Kasumi-1 (cell line): ENCODE results near the gene SOX15.

ENCODE experiments used
- DNase-seq, 2 experiments: peaks; one replicate each; lab custom pipeline; 2025; lab: John Stamatoyannopoulos, UW

The SOX15 gene

GRCh38 chr17:7577327-7578199, 12.3 kb downstream of the SOX15 start:
- DNase-seq: no peak

DNA sequence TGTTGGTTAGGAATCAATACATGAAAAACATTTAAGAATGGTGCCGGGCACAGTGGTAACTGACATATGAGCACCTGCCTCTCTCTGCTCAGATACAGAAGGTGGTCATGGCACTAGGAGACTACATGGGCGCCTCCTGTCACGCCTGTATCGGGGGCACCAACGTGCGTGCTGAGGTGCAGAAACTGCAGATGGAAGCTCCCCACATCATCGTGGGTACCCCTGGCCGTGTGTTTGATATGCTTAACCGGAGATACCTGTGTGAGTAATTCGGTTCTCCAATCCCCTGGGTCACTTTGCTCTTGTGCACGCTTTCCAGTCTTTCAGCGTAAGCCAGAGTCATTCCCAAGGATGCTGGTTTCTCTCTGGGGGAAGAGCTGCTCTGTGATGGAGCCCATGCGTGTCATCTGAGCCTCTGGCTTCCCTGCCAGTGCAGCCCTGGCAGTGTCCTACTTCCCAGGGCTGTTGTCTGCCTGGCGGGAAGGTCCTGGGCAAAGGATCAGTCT, 13.4 kb downstream of the SOX15 start:
- DNase-seq: no peak

DNA sequence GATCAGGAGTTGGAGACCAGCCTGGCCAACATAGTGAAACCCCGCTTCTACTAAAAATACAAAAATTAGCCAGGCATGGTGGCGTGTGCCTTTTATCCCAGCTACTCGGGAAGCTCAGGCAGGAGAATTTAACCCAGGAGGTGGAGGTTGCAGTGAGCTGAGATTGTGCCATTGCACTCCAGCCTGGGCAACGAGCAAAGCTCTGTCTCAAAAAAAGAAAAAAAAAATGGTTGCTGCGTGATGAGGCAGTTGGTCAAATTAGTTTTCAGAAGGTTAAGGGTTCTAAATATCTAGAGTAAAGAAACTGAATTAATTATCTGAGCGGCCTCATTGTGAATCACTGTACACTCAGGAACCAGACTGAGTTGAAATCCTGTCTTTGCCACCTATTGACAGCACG, 13.9 kb downstream of the SOX15 start:
- DNase-seq: no peak

DNA sequence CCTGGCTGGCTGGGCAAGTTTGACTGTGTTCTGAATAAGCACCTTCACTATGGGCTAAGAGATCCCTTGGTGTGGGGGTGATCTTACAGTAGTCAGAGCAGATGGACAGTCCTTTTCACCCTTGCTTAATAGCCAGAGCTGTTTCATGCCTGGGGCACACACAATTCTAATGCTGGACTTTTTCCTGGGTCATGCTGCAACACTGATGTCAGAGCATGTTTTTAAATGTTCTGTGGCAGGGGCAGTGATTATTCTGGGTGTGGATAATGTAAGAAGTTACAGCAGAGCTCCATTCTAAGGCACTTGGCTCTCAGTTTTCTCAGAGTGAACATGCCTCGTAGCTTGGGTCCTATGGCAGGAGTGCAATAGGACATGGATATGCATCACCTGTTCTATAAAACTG, 14.4 kb downstream of the SOX15 start:
- DNase-seq: no peak

DNA sequence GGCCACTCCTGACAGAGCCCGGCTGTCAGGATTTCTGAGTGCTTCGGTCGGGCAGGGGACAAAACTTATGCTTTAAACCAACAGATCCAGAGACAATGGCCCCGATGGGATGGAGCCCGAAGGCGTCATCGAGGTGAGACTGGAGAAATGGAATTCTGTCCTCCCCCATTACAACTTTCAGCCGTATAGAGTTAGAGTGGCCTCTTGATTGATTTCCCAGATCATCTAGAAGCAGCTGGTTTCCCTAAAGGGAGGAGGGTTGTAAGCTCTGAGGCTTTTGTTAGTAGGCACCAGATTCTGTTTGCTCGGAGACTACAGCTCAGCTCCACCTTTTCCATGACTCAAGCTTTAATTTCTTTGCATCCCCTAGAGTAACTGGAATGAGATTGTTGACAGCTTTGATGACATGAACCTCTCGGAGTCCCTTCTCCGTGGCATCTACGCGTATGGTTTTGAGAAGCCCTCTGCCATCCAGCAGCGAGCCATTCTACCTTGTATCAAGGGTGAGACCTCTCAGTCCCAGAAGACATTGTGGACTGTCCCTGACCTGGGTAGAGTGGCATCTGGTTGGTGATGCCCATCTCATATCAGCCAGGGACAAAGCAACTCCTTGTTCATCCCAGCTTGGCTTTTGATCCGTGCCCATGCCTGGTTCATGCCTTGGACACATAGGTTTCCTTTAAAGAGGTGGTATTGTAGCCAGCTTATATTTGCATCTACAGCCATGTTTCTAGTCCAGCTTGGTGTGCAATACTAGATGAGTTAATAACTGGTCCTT, 15.5 kb downstream of the SOX15 start:
- no peak for DNase-seq

GRCh38 chr17:7573324-7574080, 16.4 kb downstream of the SOX15 start:
- peak; percentile 45 to 50 for DNase-seq

- DNase-seq: peak; percentile 90 to 97
Measured at GRCh38 chr17:7572588-7573323, 17.1 kb downstream of the SOX15 start.

DNA sequence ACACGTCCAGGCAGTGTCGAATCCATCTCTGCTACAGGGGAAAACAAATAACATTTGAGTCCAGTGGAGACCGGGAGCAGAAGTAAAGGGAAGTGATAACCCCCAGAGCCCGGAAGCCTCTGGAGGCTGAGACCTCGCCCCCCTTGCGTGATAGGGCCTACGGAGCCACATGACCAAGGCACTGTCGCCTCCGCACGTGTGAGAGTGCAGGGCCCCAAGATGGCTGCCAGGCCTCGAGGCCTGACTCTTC, 17.6 kb downstream of the SOX15 start:
- peak in 1 of 2 experiments; percentile 97 for DNase-seq

GRCh38 chr17:7570351-7570750, 19.5 kb downstream of the SOX15 start:
- no peak for DNase-seq

DNA sequence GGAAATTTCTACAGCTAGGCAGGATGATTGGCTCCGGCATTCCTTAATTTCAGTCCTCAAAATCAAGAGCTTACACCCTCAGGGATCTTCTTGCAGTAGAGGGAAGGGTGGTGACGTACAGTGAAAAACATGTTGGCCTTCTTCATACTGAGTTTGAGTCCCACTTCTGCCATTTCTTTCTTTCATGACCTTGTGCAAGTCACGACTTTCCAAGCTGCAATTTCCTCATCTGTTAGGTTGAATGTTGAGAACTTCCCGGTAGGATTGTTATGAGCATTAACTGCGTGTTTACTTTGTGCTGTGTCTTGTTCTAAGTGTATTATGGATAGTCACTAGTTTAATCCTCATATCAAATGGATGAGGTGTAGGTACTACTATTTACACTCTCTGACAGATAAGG, 20.3 kb downstream of the SOX15 start:
- no peak for DNase-seq

- no peak for DNase-seq
Measured at GRCh38 chr17:7563115-7563869, 26.6 kb downstream of the SOX15 start.

DNA sequence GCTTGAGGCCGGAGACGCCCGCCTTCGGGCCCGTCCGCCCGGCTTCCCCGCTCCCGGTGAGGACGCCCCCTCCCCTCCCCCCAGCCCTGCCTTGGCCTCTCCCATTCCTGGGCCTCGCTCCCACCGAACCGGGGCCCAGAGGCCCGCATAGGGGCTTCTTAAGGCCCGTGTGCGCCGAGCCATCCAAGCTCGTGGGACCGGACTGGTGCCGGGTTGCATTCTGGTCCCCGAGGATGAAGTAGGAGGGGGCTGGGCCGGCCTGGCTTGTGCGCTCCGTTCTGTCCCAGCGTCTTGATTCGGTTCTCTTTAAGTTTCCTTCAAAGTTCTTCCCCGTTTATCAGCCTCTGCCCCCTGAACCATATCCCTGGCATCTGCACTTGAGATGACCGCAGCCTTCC, 27.7 kb downstream of the SOX15 start:
- no peak for DNase-seq

DNA sequence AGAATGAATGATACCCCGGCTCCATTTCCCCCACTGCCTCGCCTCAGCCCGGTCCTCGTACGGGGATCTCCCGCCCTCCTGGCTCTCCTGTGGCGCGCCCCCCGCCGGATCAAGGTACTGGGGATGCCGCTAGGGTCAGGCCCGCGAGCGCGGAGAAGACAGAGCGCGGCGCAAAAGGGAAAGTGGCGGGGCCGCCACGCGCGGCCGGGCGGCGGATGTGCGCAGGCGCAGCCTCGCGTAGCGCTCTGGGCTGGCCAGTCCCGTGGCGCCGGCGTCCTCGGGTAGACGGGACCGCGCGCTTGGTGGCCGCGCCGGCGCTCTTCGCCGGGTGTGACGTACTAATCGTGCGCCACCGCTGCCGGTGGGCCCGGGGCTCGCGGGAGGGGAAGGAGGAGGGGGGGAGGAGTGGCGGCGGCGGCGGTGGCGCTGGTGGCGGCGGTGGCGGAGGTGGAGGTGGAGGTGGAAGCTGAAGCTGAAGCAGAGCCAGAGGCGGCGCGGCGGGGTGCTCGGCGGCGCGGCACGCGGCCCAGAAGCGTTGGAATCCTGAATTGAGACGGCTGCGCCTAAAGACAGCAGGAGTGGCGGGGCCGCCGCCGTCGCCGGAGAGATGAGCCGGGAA, 28.2 kb downstream of the SOX15 start, which contains the start of gene SENP3:
Gene SENP3, plus strand, starts transcription at position 331 of the 619 bp plus-strand sequence. CDS start 1,158 bp downstream, outside the sequence.
- peak; percentile 35 for DNase-seq

- DNase-seq: peak; percentile 46 to 55
Measured at GRCh38 chr17:7561028-7561575, 28.8 kb downstream of the SOX15 start.

DNA sequence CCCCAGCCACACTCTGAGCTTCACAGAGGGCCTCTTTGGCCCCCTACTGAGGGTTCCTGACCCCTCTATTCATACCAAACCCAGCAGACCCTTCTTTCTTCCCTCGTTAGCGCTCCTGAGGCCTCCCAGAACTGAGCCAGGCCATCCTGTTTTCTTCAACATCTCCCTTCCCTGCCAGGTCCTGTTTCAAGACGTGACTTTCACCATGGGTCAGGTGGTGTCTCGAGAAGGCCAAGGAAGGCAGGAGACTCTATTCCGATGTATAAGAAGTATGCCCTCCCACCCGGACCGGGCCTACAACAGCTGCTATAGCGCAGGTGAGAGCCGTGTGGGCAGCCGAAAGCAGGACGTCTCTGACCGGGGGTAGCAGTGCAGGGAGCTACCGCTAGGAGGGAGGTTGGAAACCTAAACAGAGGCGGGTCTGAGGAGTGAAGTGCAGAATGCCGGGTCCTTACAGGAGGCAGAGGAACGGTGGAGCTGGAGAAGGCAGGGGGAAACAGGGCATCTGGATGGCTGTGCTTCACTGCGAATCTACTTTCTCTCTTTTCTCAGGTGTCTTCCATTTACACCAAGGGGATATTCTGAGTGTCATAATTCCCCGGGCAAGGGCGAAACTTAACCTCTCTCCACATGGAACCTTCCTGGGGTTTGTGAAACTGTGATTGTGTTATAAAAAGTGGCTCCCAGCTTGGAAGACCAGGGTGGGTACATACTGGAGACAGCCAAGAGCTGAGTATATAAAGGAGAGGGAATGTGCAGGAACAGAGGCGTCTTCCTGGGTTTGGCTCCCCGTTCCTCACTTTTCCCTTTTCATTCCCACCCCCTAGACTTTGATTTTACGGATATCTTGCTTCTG, 29.5 kb downstream of the SOX15 start:
- peak; percentile 36 to 49 for DNase-seq

DNA sequence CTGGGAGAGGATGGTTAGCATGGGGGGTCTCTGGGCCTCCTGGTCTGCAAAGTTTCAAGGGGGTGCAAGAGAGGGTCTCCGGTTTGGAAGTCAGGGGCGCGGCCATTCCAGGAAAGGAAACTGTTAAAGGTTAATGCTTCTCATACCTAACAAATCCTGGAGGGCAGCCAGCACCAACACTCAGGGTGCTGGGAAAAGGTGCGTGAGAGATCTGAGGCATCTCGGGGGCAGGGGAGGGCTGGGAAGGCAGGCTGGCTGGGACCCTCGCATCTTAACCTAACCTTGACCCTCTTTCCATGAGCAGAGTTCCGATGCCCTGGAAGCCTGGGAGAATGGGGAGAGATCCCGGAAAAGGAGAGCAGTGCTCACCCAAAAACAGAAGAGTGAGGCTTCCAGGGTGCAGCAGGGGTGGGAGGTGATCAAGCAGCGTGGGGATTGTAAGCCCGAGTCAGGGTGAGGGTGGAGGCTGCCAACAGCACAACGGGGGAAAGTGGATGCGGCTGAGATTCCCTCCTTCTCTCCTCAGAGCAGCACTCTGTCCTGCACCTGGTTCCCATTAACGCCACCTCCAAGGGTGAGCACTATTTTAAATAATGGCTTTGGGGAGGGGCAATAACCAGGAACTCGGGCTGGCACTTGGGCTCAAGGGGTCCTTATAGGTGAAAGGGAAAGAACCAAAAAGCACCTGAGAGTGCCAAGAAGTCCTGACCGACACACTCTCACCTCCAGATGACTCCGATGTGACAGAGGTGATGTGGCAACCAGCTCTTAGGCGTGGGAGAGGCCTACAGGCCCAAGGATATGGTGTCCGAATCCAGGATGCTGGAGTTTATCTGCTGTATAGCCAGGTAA, 30.3 kb downstream of the SOX15 start:
- DNase-seq: no peak

DNA sequence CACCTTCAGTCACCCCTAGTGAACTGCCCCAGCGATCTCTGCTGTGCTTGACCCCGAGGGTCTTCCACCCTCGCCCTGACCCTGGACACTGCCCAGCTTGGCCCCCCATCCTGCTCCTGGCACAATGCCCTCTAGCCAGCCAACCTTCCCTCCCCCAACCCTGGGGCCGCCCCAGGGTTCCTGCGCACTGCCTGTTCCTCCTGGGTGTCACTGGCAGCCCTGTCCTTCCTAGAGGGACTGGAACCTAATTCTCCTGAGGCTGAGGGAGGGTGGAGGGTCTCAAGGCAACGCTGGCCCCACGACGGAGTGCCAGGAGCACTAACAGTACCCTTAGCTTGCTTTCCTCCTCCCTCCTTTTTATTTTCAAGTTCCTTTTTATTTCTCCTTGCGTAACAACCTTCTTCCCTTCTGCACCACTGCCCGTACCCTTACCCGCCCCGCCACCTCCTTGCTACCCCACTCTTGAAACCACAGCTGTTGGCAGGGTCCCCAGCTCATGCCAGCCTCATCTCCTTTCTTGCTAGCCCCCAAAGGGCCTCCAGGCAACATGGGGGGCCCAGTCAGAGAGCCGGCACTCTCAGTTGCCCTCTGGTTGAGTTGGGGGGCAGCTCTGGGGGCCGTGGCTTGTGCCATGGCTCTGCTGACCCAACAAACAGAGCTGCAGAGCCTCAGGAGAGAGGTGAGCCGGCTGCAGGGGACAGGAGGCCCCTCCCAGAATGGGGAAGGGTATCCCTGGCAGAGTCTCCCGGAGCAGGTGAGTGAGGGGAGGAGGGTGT, 31.2 kb downstream of the SOX15 start, which contains the start of gene TNFSF13:
Gene TNFSF13, plus strand, starts transcription at position 207 of the 776 bp plus-strand sequence. Its CDS starts 290 bp downstream, at position 497.
- DNase-seq: peak; percentile 55 to 61
